H1 (cell line): ENCODE measurements around the gene ACMSD.

ENCODE experiments used
- BCL11A ChIP-seq, 2 experiments: IDR thresholded peaks; one replicate each; pipeline ENCODE4 v1.6.1; 2011; ENCODE audit warnings: low read depth in 2 of 2, low read length in 2 of 2, mild to moderate bottlenecking in 2 of 2
- CBX5 ChIP-seq: fragments of 300-800, 300-1000 bp; sonication (generic); IDR thresholded peaks from 2 replicates; pipeline ENCODE4 v1.7.1; 2016; ENCODE audit warnings: antibody characterized with exemption, low read length, low read depth
- CREB1 ChIP-seq: IDR thresholded peaks from 2 replicates; pipeline ENCODE4 v1.6.1; 2012; ENCODE audit warnings: inconsistent platforms
- EZH2 ChIP-seq: fragments of 200-600 bp; sonication (generic); IDR thresholded peaks from 2 replicates; pipeline ENCODE4 v1.7.1; 2012; ENCODE audit warnings: low read depth, mild to moderate bottlenecking, moderate library complexity, low read length, inconsistent platforms; ENCODE audit not compliant: severe bottlenecking
- HDAC6 ChIP-seq: IDR thresholded peaks from one replicate; pipeline ENCODE4 v1.7.1; 2012; ENCODE audit warnings: low read depth, mild to moderate bottlenecking, inconsistent platforms, low read length, moderate library complexity
- KDM1A ChIP-seq: fragments of 200-600, 300-600 bp; sonication (generic); IDR thresholded peaks from 2 replicates; pipeline ENCODE4 v1.7.1; 2016; ENCODE audit warnings: mild to moderate bottlenecking, low read length, borderline replicate concordance
- POLR2A ChIP-seq, 2 experiments: IDR thresholded peaks; 1 replicate in 1 of 2; 2 replicates in 1 of 2; pipeline ENCODE4 v1.6.1; 2011; ENCODE audit warnings: low read depth in 2 of 2, low read length in 2 of 2, mild to moderate bottlenecking in 2 of 2; ENCODE audit errors: control extremely low read depth in 1 of 2
- RAD21 ChIP-seq, 2 experiments: IDR thresholded peaks in 1 of 2; conservative IDR thresholded peaks in 1 of 2; 2 replicates each; pipeline ENCODE4 v1.6.1; 2011; ENCODE audit warnings: low read depth in 2 of 2, low read length in 2 of 2, improper control_type of control experiment in 1 of 2, inconsistent platforms in 1 of 2, mild to moderate bottlenecking in 1 of 2, moderate library complexity in 1 of 2
- RFX5 ChIP-seq: IDR thresholded peaks from 2 replicates; pipeline ENCODE4 v1.6.1; 2011; ENCODE audit warnings: low read depth, low read length, improper control_type of control experiment, borderline replicate concordance
- SIX5 ChIP-seq: IDR thresholded peaks from 2 replicates; pipeline ENCODE4 v1.6.1; 2011; ENCODE audit warnings: mild to moderate bottlenecking, low read depth, low read length
- YY1 ChIP-seq: IDR thresholded peaks from 2 replicates; pipeline ENCODE4 v1.6.1; 2011; ENCODE audit warnings: low read depth, mild to moderate bottlenecking, low read length
- ZNF274 ChIP-seq: IDR thresholded peaks from 2 replicates; pipeline ENCODE4 v1.7.0; 2012; ENCODE audit warnings: low read length, borderline replicate concordance; ENCODE audit errors: extremely low read depth
- TF ChIP-seq, protein P1 (sequence below), 3 experiments: IDR thresholded peaks; 1 replicate in 2 of 3; 2 replicates in 1 of 3; pipeline versions ENCODE4 v1.5.1 to v1.6.1; 2011; ENCODE audit warnings: low read length in 3 of 3, mild to moderate bottlenecking in 3 of 3, inconsistent platforms in 2 of 3, low read depth in 1 of 3, moderate library complexity in 1 of 3; ENCODE audit not compliant: insufficient read depth in 1 of 3; ENCODE audit errors: control extremely low read depth in 1 of 3
- TF ChIP-seq, protein P2 (sequence below): IDR thresholded peaks from 2 replicates; pipeline ENCODE4 v1.6.1; 2012; ENCODE audit warnings: low read length, inconsistent platforms

DNA sequence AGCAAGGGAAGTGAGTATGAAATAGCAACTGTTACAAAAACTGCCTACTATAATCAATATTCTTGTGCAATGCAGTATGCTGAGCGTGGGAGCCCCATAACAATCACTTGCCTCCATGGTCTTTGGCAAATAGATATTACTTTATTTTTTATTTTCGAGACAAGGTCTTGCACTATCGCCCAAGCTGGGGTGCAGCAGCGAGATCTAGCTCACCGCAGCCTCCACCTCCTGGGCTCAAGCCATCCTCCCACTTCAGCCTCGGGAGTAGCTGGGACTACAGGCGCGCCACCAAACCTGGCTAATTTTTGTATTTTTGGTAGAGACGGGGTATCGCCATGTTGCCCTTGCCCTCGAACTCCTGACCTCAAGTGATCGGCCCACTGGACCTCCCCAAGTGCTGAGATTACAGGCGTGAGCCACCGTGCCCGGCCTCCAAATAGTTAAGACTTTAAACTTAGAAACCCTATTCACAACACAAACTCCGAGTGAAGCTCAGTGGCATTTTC is 79.0 kb downstream of the ACMSD start:
- TF ChIP-seq RFX5 (no peak), POLR2A (IDR thresholded peaks at IDR 0.05; ENCODE audit: control extremely low read depth in 1 of 2, low read depth in 2 of 2, low read length in 2 of 2) (no peak), KDM1A (no peak), CBX5 (no peak), BCL11A (IDR thresholded peaks at IDR 0.05; ENCODE audit: low read depth in 2 of 2, low read length in 2 of 2) (no peak), SIX5 (no peak), YY1 (no peak), HDAC6 (no peak), ZNF274 (no peak), RAD21 (IDR thresholded peaks at IDR 0.05 in 1 of 2, conservative IDR thresholded peaks at IDR 0.05 in 1 of 2; ENCODE audit: low read depth in 2 of 2, low read length in 2 of 2) (no peak), CREB1 (no peak), EZH2 (no peak)
- TF ChIP-seq, protein P1, sequence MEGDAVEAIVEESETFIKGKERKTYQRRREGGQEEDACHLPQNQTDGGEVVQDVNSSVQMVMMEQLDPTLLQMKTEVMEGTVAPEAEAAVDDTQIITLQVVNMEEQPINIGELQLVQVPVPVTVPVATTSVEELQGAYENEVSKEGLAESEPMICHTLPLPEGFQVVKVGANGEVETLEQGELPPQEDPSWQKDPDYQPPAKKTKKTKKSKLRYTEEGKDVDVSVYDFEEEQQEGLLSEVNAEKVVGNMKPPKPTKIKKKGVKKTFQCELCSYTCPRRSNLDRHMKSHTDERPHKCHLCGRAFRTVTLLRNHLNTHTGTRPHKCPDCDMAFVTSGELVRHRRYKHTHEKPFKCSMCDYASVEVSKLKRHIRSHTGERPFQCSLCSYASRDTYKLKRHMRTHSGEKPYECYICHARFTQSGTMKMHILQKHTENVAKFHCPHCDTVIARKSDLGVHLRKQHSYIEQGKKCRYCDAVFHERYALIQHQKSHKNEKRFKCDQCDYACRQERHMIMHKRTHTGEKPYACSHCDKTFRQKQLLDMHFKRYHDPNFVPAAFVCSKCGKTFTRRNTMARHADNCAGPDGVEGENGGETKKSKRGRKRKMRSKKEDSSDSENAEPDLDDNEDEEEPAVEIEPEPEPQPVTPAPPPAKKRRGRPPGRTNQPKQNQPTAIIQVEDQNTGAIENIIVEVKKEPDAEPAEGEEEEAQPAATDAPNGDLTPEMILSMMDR (IDR thresholded peaks at IDR 0.05; ENCODE audit: control extremely low read depth in 1 of 3, insufficient read depth in 1 of 3, low read depth in 1 of 3, low read length in 3 of 3): no peak
- TF ChIP-seq, protein P2, sequence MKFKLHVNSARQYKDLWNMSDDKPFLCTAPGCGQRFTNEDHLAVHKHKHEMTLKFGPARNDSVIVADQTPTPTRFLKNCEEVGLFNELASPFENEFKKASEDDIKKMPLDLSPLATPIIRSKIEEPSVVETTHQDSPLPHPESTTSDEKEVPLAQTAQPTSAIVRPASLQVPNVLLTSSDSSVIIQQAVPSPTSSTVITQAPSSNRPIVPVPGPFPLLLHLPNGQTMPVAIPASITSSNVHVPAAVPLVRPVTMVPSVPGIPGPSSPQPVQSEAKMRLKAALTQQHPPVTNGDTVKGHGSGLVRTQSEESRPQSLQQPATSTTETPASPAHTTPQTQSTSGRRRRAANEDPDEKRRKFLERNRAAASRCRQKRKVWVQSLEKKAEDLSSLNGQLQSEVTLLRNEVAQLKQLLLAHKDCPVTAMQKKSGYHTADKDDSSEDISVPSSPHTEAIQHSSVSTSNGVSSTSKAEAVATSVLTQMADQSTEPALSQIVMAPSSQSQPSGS: no peak
